Activated T-cell treated with anti-CD3 and anti-CD28 coated beads, Interleukin-2, amount 50 U/mL, for 4 hours (primary cell): ENCODE measurements around the gene APBA2. TPM values are rescaled to one million over a fixed set of nuclear protein-coding genes. Genes with fewer than 3 reads are reported as not detected.

Experiments
- ATAC-seq, 2 donors: fragments of 200-7000 bp; cut with Tn5 transposase; one replicate each; pipeline ENCODE4 v1.10.0; 2021
- DNase-seq: peaks from one replicate; pipeline ENCODE4 v3.0.0-alpha.2; 2020
- H3K27me3 Mint-ChIP-seq: one replicate; pipeline ENCODE4 v1.8.0; 2021; ENCODE audit warnings: low read depth, mixed read lengths
- H3K36me3 Mint-ChIP-seq: one replicate; pipeline ENCODE4 v1.8.0; 2022; ENCODE audit warnings: mixed read lengths; ENCODE audit not compliant: insufficient read depth
- H3K4me1 Mint-ChIP-seq: one replicate; pipeline ENCODE4 v1.8.0; 2021; ENCODE audit warnings: low read depth, mixed read lengths
- H3K4me3 Mint-ChIP-seq: one replicate; pipeline ENCODE4 v1.8.0; 2021; ENCODE audit warnings: mild to moderate bottlenecking, moderate library complexity, mixed read lengths
- H3K9me3 Mint-ChIP-seq: one replicate; pipeline ENCODE4 v1.8.0; 2021; ENCODE audit warnings: mixed read lengths
- total RNA-seq, 3 donors: library from RNA; stranded (reverse); gene quantifications; one replicate each; pipeline ENCODE4 v1.2.1, GENCODE V29; 2021

Gene APBA2
- total RNA-seq, 3 donors from 2014 or later: 11.0 to 14.7 (median 14.5) TPM

GRCh38 chr15:29107971-29108645, 222.3 kb downstream of the APBA2 start:
- H3K4me1 Mint-ChIP-seq: no peaks in the 10 kb centered on the region
- peaks cover 12% of the 10 kb centered on the region for H3K36me3 Mint-ChIP-seq
- no peaks in the 10 kb centered on the region for H3K9me3 Mint-ChIP-seq
- no peak for DNase-seq
- ATAC-seq: no peak
- no peaks in the 10 kb centered on the region for H3K27me3 Mint-ChIP-seq
- no peak overlapping the region for H3K4me3 Mint-ChIP-seq

GRCh38 chr15:29109762-29110161, 224.0 kb downstream of the APBA2 start:
- DNase-seq: no peak
- Mint-ChIP-seq H3K4me1 (peaks cover 10% of the 10 kb centered on the region), H3K27me3 (no peaks in the 10 kb centered on the region), H3K9me3 (no peaks in the 10 kb centered on the region), H3K4me3 (no peak overlapping the region), H3K36me3 (peaks cover 16% of the 10 kb centered on the region)
- no peak for ATAC-seq

GRCh38 chr15:29110176-29110575, 224.4 kb downstream of the APBA2 start:
- no peaks in the 10 kb centered on the region for H3K27me3 Mint-ChIP-seq
- DNase-seq (no peak), ATAC-seq (no peak)
- H3K9me3 Mint-ChIP-seq: no peaks in the 10 kb centered on the region
- no peak overlapping the region for H3K4me3 Mint-ChIP-seq
- H3K4me1 Mint-ChIP-seq: peaks cover 11% of the 10 kb centered on the region
- H3K36me3 Mint-ChIP-seq: peaks cover 15% of the 10 kb centered on the region

GRCh38 chr15:29110733-29111132, 225.0 kb downstream of the APBA2 start:
- H3K4me3 Mint-ChIP-seq: no peak overlapping the region
- ATAC-seq: no peak

DNA sequence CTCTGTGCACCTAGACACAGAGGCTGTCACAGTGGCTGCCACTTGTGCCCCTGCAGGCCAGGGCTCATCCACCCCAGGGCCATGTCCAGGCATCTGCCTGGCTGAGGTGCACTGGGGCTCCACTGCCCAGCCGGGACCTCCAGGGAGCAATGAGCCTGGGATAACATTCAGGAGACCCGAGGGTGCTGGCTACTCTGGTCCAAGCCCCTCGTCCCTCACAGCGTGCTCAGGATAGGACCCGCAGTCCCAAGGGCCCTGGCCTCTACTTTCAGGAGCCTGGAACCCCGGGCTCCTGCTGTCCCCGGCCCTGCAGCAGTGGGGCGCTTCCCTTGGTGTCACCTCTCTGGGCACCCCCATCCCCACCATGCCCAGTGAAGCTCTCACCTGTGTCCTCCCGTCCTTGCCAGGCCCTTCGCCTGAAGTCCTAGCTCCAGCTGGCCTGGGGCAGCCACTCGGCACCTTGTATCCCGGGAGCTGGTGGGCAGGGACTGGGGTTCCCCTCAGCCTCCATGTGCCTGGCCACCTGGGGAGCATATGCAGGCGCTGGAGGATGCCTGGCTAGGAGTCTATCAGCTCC, 226.0 kb downstream of the APBA2 start:
- H3K4me3 Mint-ChIP-seq: no peak overlapping the region
- no peaks in the 10 kb centered on the region for H3K27me3 Mint-ChIP-seq
- H3K4me1 Mint-ChIP-seq: peaks cover 11% of the 10 kb centered on the region
- no peaks in the 10 kb centered on the region for H3K9me3 Mint-ChIP-seq
- no peak for ATAC-seq
- DNase-seq: no peak
- peaks cover 11% of the 10 kb centered on the region for H3K36me3 Mint-ChIP-seq

More at GRCh38 chr15:29110733-29111132, 225.0 kb downstream of the APBA2 start:
- Mint-ChIP-seq H3K9me3 (no peaks in the 10 kb centered on the region), H3K36me3 (peaks cover 13% of the 10 kb centered on the region), H3K4me1 (peaks cover 11% of the 10 kb centered on the region), H3K27me3 (no peaks in the 10 kb centered on the region)
- no peak for DNase-seq

GRCh38 chr15:29113336-29114220, 227.8 kb downstream of the APBA2 start:
- Mint-ChIP-seq H3K4me3 (no peak overlapping the region), H3K27me3 (no peaks in the 10 kb centered on the region), H3K36me3 (peaks cover 10% of the 10 kb centered on the region), H3K9me3 (no peaks in the 10 kb centered on the region), H3K4me1 (peaks cover 11% of the 10 kb centered on the region)
- ATAC-seq (peak in 1 of 2 donors; percentile 13), DNase-seq (no peak)

GRCh38 chr15:29114221-29115092, 228.7 kb downstream of the APBA2 start:
- peak in 1 of 2 donors; percentile 14 for ATAC-seq
- DNase-seq: no peak
- H3K4me3 Mint-ChIP-seq: peak overlapping the region; percentile 38
- H3K9me3 Mint-ChIP-seq: no peaks in the 10 kb centered on the region
- H3K27me3 Mint-ChIP-seq: no peaks in the 10 kb centered on the region
- H3K36me3 Mint-ChIP-seq: peaks cover 5% of the 10 kb centered on the region
- peaks cover 11% of the 10 kb centered on the region for H3K4me1 Mint-ChIP-seq

DNA sequence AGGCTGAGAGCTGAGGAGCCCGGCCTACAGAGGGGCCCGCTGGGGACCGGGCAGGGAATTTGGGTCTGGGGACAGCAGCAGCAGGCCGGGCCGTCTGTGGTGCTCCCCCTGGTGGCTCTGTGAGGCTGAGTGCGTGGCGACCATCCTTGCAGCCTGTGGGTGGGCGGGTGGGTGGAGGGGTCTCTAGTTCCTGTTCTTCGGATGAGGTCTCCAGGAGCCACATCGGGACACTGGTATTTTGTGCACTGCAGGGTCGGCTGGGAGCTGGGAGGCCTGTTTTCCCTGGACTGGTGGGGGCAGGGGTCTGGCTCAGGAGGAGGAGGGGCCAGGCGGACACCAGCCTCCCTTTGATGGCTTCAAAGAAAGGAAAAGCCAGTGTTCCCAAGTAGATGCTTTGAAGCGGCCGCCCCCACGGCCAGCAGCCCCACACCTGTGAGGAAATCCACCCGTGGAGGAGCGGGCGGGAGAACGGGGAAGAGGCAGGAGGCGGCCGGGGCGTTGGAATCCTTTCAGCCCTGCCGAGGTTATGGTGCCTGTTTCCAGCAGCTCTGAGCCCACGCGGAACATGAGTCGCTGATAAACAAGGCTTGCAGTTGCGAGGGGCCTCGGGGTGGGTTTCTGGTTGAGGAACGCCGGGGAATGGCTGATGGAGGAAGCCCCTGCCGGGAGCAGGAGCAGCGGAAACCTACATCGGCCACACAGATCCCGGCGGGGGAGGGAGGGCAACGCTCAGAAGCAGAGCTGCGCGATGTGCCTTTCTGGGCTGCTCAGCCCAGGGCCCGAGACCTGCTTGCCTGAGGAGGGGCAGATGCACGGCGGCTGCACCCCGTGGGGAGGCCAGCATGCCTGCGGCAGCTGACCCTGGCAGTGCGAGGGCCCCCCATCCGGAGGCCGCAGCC, 229.6 kb downstream of the APBA2 start:
- Mint-ChIP-seq H3K36me3 (peaks cover 5% of the 10 kb centered on the region), H3K4me1 (peaks cover 11% of the 10 kb centered on the region), H3K9me3 (no peaks in the 10 kb centered on the region), H3K27me3 (no peaks in the 10 kb centered on the region), H3K4me3 (peak overlapping the region; percentile 53)
- DNase-seq (peak; percentile 16), ATAC-seq (peak; percentile 20 to 29)

DNA sequence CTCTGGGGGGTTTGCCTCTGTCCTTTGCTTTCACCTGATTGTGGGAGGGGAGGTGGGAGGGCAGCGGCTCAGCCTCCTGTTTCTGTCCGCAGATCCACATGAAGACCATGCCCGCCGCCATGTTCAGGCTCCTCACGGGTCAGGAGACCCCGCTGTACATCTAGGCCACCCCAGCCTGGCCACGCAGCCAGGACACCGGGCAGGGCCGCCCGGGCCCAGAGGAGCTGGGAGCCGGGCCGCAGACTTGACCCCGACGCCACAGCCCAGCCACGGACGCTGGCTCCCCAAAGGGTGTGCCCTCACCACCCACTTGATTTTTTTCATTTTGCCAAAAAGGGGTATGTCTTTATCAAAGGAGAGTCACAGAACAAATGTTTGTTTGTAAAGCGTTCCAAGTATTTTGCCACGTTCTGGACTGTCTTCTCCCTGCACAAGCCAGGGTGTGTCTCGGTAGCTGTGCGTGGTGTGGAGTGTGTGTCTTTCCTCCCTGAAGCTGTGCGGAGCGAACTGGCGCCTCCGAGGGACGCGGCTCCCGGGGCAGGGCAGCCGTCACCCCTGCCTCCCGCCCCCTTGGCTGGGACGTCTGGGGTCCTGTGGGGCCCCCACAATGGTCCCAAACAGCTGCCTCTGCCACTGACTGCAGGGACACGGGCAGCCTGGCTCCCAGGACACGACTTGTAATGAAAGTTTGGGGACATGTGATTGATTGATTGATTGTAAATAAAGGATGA, 231.4 kb downstream of the APBA2 start:
- ATAC-seq: no peak
- no peak for DNase-seq
- Mint-ChIP-seq H3K4me3 (no peak overlapping the region), H3K4me1 (peaks cover 11% of the 10 kb centered on the region), H3K27me3 (no peaks in the 10 kb centered on the region), H3K9me3 (no peaks in the 10 kb centered on the region), H3K36me3 (peaks cover 5% of the 10 kb centered on the region)

DNA sequence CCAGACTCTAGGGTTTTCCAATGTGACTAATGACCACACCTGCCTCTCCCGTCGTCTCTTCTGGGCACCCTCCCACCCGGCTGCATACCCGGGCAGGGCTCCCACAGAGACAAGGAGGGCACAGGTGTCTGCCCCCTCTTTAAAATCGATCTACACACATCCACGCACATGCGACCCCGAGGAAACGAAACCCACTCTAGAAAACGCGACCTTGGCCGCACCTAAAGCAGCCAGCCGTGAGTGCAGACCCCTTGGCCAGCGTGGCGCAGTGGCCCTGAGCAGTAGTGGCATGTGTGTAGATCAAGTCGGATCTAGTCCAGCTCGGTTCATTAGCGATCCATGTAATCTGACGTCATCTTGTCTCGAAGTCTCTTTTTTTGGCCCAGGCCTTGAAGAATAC, 232.0 kb downstream of the APBA2 start:
- H3K36me3 Mint-ChIP-seq: peaks cover 5% of the 10 kb centered on the region
- DNase-seq (no peak), ATAC-seq (no peak)
- peaks cover 11% of the 10 kb centered on the region for H3K4me1 Mint-ChIP-seq
- H3K9me3 Mint-ChIP-seq: no peaks in the 10 kb centered on the region
- H3K4me3 Mint-ChIP-seq: no peak overlapping the region
- no peaks in the 10 kb centered on the region for H3K27me3 Mint-ChIP-seq

DNA sequence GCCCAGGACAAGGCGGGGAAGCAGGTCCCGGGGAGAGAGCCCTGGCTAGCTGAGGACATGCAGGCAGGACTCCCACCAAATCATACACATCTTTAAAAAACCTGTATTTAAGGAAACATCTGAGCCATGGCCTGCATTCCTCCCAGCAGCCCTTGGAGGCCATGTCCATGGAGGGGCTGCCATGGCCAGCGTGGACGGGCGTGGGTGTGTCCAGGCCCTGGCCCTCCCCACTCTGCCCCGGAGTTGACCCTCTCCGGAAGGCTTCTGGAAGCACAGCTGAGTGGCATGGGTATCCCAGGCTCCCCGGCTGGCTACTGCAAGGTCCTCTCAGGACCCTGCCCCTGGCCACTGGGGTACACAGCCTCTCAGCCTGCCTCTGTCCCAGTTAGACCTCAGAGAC, 234.1 kb downstream of the APBA2 start:
- Mint-ChIP-seq H3K27me3 (no peaks in the 10 kb centered on the region), H3K36me3 (no peaks in the 10 kb centered on the region), H3K4me1 (peaks cover under 1% of the 10 kb centered on the region), H3K4me3 (no peak overlapping the region), H3K9me3 (no peaks in the 10 kb centered on the region)
- ATAC-seq: no peak
- no peak for DNase-seq

- H3K36me3 Mint-ChIP-seq: no peaks in the 10 kb centered on the region
- DNase-seq (no peak), ATAC-seq (no peak)
- H3K4me3 Mint-ChIP-seq: no peak overlapping the region
- no peaks in the 10 kb centered on the region for H3K27me3 Mint-ChIP-seq
- no peaks in the 10 kb centered on the region for H3K4me1 Mint-ChIP-seq
- no peaks in the 10 kb centered on the region for H3K9me3 Mint-ChIP-seq
These were observed 235.0 kb downstream of the APBA2 start for GRCh38 chr15:29120593-29121368.
